Measurements from ENCODE around the gene LEMD2. TPM values are rescaled to one million over a fixed set of nuclear protein-coding genes. Genes with fewer than 3 reads are reported as not detected.

LEMD2 gene
- polyA plus RNA-seq, 3 donors = 11.4 to 59.5 (median 13.8) TPM

DNA sequence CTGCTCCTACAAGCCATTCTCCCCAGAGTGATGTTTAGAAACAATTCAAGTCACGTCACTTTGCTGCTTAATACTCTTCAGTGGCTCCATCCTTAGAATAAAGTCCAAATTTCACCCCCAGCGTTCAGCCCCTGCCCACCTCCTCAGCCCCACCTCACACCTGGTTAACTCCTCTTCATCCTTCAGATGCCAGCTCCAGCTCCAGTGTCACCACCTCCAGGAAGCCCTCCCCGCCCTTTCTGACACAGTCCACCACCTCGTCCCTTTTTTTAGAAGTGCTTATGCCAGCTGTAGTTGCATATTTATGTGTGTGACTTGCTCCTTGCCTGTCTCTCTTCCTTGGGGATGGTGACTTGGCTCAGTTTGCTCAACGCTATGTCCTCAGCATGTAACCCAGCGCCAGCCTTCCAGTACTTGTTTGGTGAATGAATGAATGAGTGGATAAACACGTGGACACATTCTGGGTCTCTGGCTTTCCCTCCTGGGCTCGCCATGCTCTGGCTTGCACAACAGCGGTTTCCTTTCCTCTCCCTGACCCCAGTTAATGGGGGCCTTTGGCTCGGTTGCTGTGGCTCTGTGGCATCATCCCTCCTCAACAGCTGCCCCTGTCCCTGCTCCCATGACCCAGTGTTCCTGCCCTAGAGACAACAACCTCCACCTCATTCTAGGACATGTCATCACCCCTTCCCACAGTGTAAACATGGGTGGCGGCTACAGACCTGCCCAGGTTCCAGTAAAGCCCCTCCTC lies 38.5 kb downstream of the LEMD2 start:
- peaks cover 0 to 9% (median 4%) of the 10 kb centered on the region in 3 donors for H3K27me3 Mint-ChIP-seq (ENCODE audit: low read depth in 3 of 3)
- Histone ChIP-seq H2AFZ (ENCODE audit: insufficient read depth, low read depth, low read length, poor library complexity, severe bottlenecking) (no peak overlapping the region), H3K4me3 (replicated peaks in 1 of 3; ENCODE audit: low read depth in 2 of 3, low read length in 3 of 3) (no peak overlapping the region), H3K9ac (ENCODE audit: insufficient read depth, low read length, poor library complexity, severe bottlenecking) (no peak overlapping the region), H3K4me2 (replicated peaks; ENCODE audit: extremely low read depth, low read length, poor library complexity, severe bottlenecking) (no peak overlapping the region), H4K20me1 (ENCODE audit: insufficient read depth, low read length) (no peaks in the 10 kb centered on the region), H3K27ac (ENCODE audit: low read depth in 1 of 2, low read length in 2 of 2) (no peak overlapping the region), H3K27me3 (ENCODE audit: control insufficient read depth in 2 of 2, insufficient read depth in 2 of 2, low read length in 2 of 2) (no peaks in the 10 kb centered on the region), H3K36me3 (replicated peaks in 1 of 2; ENCODE audit: control insufficient read depth in 1 of 2, insufficient read depth in 2 of 2, low read length in 2 of 2) (no peaks in the 10 kb centered on the region), H3K9me3 (replicated peaks in 1 of 2; ENCODE audit: control insufficient read depth in 1 of 2, insufficient read depth in 1 of 2, low read length in 2 of 2) (no peaks in the 10 kb centered on the region), H3K79me2 (ENCODE audit: insufficient read depth, low read length) (no peaks in the 10 kb centered on the region), H3K4me1 (ENCODE audit: control insufficient read depth in 1 of 2, insufficient read depth in 2 of 2, low read length in 2 of 2) (no peaks in the 10 kb centered on the region)
- peak overlapping the region in 2 of 7 donors; percentile 32 to 83 for H3K27ac Mint-ChIP-seq
- H3K4me3 Mint-ChIP-seq = peak overlapping the region in 1 of 2 donors; percentile 35
- intact Hi-C loops (cut with micrococcal nuclease) = no loop called here
- H3K9me3 Mint-ChIP-seq = no peaks in the 10 kb centered on the region
- H3K36me3 Mint-ChIP-seq = no peaks in the 10 kb centered on the region
- TF ChIP-seq CTCF (IDR thresholded peaks at IDR 0.05) = no peak
- 38% methylated on average over 7 of the region's 11 CpGs for WGBS (ENCODE audit: insufficient coverage)
- no peak for DNase-seq
- H3K4me1 Mint-ChIP-seq = peaks cover 13% of the 10 kb centered on the region

- H3K27ac ChIP-seq (ENCODE audit: low read depth in 1 of 2, low read length in 2 of 2) = no peak overlapping the region
- Mint-ChIP-seq H3K36me3 (no peaks in the 10 kb centered on the region), H3K4me1 (peaks cover 13% of the 10 kb centered on the region), H3K27me3 (ENCODE audit: low read depth in 3 of 3) (peaks cover 0 to 9% (median 4%) of the 10 kb centered on the region in 3 donors), H3K9me3 (no peaks in the 10 kb centered on the region), H3K4me3 (no peak overlapping the region), H3K27ac (no peak overlapping the region)
- no peak overlapping the region for H2AFZ ChIP-seq (ENCODE audit: insufficient read depth, low read depth, low read length, poor library complexity, severe bottlenecking)
- H3K4me3 ChIP-seq (replicated peaks in 1 of 3; ENCODE audit: low read depth in 2 of 3, low read length in 3 of 3) = no peak overlapping the region
- no peaks in the 10 kb centered on the region for H3K79me2 ChIP-seq (ENCODE audit: insufficient read depth, low read length)
- WGBS (ENCODE audit: insufficient coverage) = 100% methylated on average over 1 of the region's 7 CpGs
- no peak overlapping the region for H3K4me2 ChIP-seq (replicated peaks; ENCODE audit: extremely low read depth, low read length, poor library complexity, severe bottlenecking)
- no peaks in the 10 kb centered on the region for H3K4me1 ChIP-seq (ENCODE audit: control insufficient read depth in 1 of 2, insufficient read depth in 2 of 2, low read length in 2 of 2)
- H3K9ac ChIP-seq (ENCODE audit: insufficient read depth, low read length, poor library complexity, severe bottlenecking) = no peak overlapping the region
- no peaks in the 10 kb centered on the region for H3K9me3 ChIP-seq (replicated peaks in 1 of 2; ENCODE audit: control insufficient read depth in 1 of 2, insufficient read depth in 1 of 2, low read length in 2 of 2)
- no peak for TF ChIP-seq CTCF (IDR thresholded peaks at IDR 0.05)
- H4K20me1 ChIP-seq (ENCODE audit: insufficient read depth, low read length) = no peaks in the 10 kb centered on the region
- H3K36me3 ChIP-seq (replicated peaks in 1 of 2; ENCODE audit: control insufficient read depth in 1 of 2, insufficient read depth in 2 of 2, low read length in 2 of 2) = no peaks in the 10 kb centered on the region
- DNase-seq = no peak
- intact Hi-C loops (cut with micrococcal nuclease) = no loop called here
- H3K27me3 ChIP-seq (ENCODE audit: control insufficient read depth in 2 of 2, insufficient read depth in 2 of 2, low read length in 2 of 2) = no peaks in the 10 kb centered on the region
Observed at GRCh38 chr6:33749401-33749800, 39.5 kb downstream of the LEMD2 start.

Measured in CD14-positive monocyte (primary cell).